Trophoblast cell (in vitro differentiated cells and primary cell): ENCODE measurements around the gene BOD1L1.

Experiments used
- DNase-seq, 2 donors: peaks; one replicate each; pipeline ENCODE4 v3.0.0-alpha.2; 2016
- H2AFZ ChIP-seq: 2 replicates; pipeline ENCODE4 v1.6.1; 2013; ENCODE audit warnings: low read length, moderate library complexity, mild to moderate bottlenecking; ENCODE audit not compliant: insufficient read depth, poor library complexity
- H2AK5ac ChIP-seq: 2 replicates; pipeline ENCODE4 v1.6.1; 2013; ENCODE audit warnings: mild to moderate bottlenecking, low read length
- H2BK120ac ChIP-seq: 2 replicates; pipeline ENCODE4 v1.6.1; 2013; ENCODE audit warnings: low read length, mild to moderate bottlenecking, moderate library complexity; ENCODE audit not compliant: insufficient read depth, poor library complexity
- H2BK12ac ChIP-seq: 2 replicates; pipeline ENCODE4 v1.6.1; 2013; ENCODE audit warnings: mild to moderate bottlenecking, low read length, moderate library complexity
- H2BK5ac ChIP-seq: 2 replicates; pipeline ENCODE4 v1.6.1; 2013; ENCODE audit warnings: low read length, low read depth, moderate library complexity, mild to moderate bottlenecking; ENCODE audit not compliant: poor library complexity
- H3K14ac ChIP-seq: 2 replicates; pipeline ENCODE4 v1.6.1; 2013; ENCODE audit warnings: mild to moderate bottlenecking, low read length
- H3K18ac ChIP-seq: 2 replicates; pipeline ENCODE4 v1.6.1; 2013; ENCODE audit warnings: mild to moderate bottlenecking, low read length
- H3K23ac ChIP-seq: 2 replicates; pipeline ENCODE4 v1.6.1; 2013; ENCODE audit warnings: low read length
- H3K27ac ChIP-seq: 2 replicates; pipeline ENCODE4 v1.5.1; 2013; ENCODE audit warnings: low read depth, mild to moderate bottlenecking, inconsistent platforms, low read length, moderate library complexity
- H3K27me3 ChIP-seq: 2 replicates; pipeline ENCODE4 v1.6.1; 2013; ENCODE audit warnings: inconsistent platforms, mild to moderate bottlenecking, low read length, moderate library complexity; ENCODE audit not compliant: insufficient read depth
- H3K36me3 ChIP-seq, 2 experiments: 1 replicate in 1 of 2; 2 replicates in 1 of 2; pipeline ENCODE4 v1.6.1; 2013; ENCODE audit warnings: low read length in 2 of 2, mild to moderate bottlenecking in 2 of 2, moderate library complexity in 1 of 2; ENCODE audit not compliant: insufficient read depth in 2 of 2, control insufficient read depth in 1 of 2
- H3K4ac ChIP-seq: 2 replicates; pipeline ENCODE4 v1.6.1; 2013; ENCODE audit warnings: low read depth, mild to moderate bottlenecking, low read length, moderate library complexity
- H3K4me1 ChIP-seq, 2 experiments: 1 replicate in 1 of 2; 2 replicates in 1 of 2; pipeline ENCODE4 v1.6.1; 2013; ENCODE audit warnings: low read length in 2 of 2, mild to moderate bottlenecking in 2 of 2, moderate library complexity in 1 of 2; ENCODE audit not compliant: insufficient read depth in 2 of 2, control insufficient read depth in 1 of 2
- H3K4me2 ChIP-seq: 2 replicates; pipeline ENCODE4 v1.6.1; 2013; ENCODE audit warnings: inconsistent platforms, mild to moderate bottlenecking, low read length, moderate library complexity
- H3K4me3 ChIP-seq: 2 replicates; pipeline ENCODE4 v1.5.1; 2013; ENCODE audit warnings: mild to moderate bottlenecking, low read depth, low read length, inconsistent platforms
- H3K79me1 ChIP-seq: one replicate; pipeline ENCODE4 v1.6.1; 2013; ENCODE audit warnings: low read length
- H3K79me2 ChIP-seq: 2 replicates; pipeline ENCODE4 v1.6.1; 2013; ENCODE audit warnings: low read length, mild to moderate bottlenecking; ENCODE audit not compliant: control insufficient read depth, insufficient read depth, poor library complexity
- H3K9ac ChIP-seq: 2 replicates; pipeline ENCODE4 v1.6.1; 2013; ENCODE audit warnings: mild to moderate bottlenecking, low read length
- H3K9me3 ChIP-seq: 2 replicates; pipeline ENCODE4 v1.6.1; 2013; ENCODE audit warnings: low read depth, mild to moderate bottlenecking, control low read depth, inconsistent platforms, low read length; ENCODE audit not compliant: insufficient read depth
- H4K12ac ChIP-seq: 2 replicates; pipeline ENCODE4 v1.6.1; 2013; ENCODE audit warnings: low read depth, mild to moderate bottlenecking, low read length, moderate library complexity
- H4K8ac ChIP-seq: 2 replicates; pipeline ENCODE4 v1.6.1; 2013; ENCODE audit warnings: low read depth, mild to moderate bottlenecking, low read length, moderate library complexity
- H4K91ac ChIP-seq: one replicate; pipeline ENCODE4 v1.6.1; 2013; ENCODE audit warnings: low read depth, mild to moderate bottlenecking, low read length, moderate library complexity
- WGBS: extraction: QIAGEN DNeasy Blood & Tissue Kit; methylation state at CpG from one replicate; pipeline ENCODE4 v1.1.7; 2013; ENCODE audit warnings: missing lambda C conversion rate; ENCODE audit not compliant: insufficient read length, insufficient coverage; ENCODE audit errors: extremely low coverage; 5-methylcytosine and 5-hydroxymethylcytosine counted together

The BOD1L1 gene

GRCh38 chr4:13641084-13641483 is 13.6 kb upstream of the BOD1L1 start:
- H2AK5ac ChIP-seq: no peak overlapping the region

GRCh38 chr4:13640149-13640940 is 12.8 kb upstream of the BOD1L1 start:
- Histone ChIP-seq H3K9me3 (no peaks in the 10 kb centered on the region), H2BK120ac (no peak overlapping the region), H2BK5ac (no peak overlapping the region), H3K4me2 (no peak overlapping the region), H2BK12ac (no peak overlapping the region), H4K12ac (no peak overlapping the region), H4K91ac (no peak overlapping the region), H3K36me3 (no peaks in the 10 kb centered on the region), H3K27ac (no peak overlapping the region), H3K79me2 (no peaks in the 10 kb centered on the region), H3K4ac (no peak overlapping the region), H3K4me1 (peaks cover 3 to 5% of the 10 kb centered on the region in 2 experiments), H3K14ac (no peak overlapping the region), H3K27me3 (no peaks in the 10 kb centered on the region), H4K8ac (no peak overlapping the region), H2AFZ (no peak overlapping the region), H3K4me3 (no peak overlapping the region), H3K23ac (no peak overlapping the region), H3K18ac (no peak overlapping the region), H3K9ac (no peak overlapping the region), H2AK5ac (no peak overlapping the region), H3K79me1 (no peaks in the 10 kb centered on the region)
- DNase-seq: no peak
- WGBS: no CpG with 5 or more reads among the region's 8 CpGs

More at GRCh38 chr4:13641084-13641483, 13.6 kb upstream of the BOD1L1 start:
- Histone ChIP-seq H3K79me2 (no peaks in the 10 kb centered on the region), H3K79me1 (no peaks in the 10 kb centered on the region), H2BK5ac (no peak overlapping the region), H3K9ac (no peak overlapping the region), H4K91ac (no peak overlapping the region), H3K4me1 (peaks cover 3 to 5% of the 10 kb centered on the region in 2 experiments), H3K27me3 (no peaks in the 10 kb centered on the region), H3K4me2 (no peak overlapping the region), H4K8ac (no peak overlapping the region), H3K36me3 (no peaks in the 10 kb centered on the region), H2AFZ (no peak overlapping the region), H3K23ac (no peak overlapping the region), H3K27ac (no peak overlapping the region), H2BK12ac (no peak overlapping the region), H3K4ac (no peak overlapping the region), H3K18ac (no peak overlapping the region), H2BK120ac (no peak overlapping the region), H3K14ac (no peak overlapping the region), H3K4me3 (no peak overlapping the region), H4K12ac (no peak overlapping the region), H3K9me3 (no peaks in the 10 kb centered on the region)
- WGBS: no CpG with 5 or more reads among the region's 6 CpGs
- no peak for DNase-seq

- H3K9me3 ChIP-seq: no peaks in the 10 kb centered on the region
- DNase-seq: no peak
- H3K27me3 ChIP-seq: no peaks in the 10 kb centered on the region
- no peak overlapping the region for H2AFZ ChIP-seq
- no peak overlapping the region for H3K27ac ChIP-seq
- H3K4me1 ChIP-seq: peaks cover 3% of the 10 kb centered on the region in 2 experiments
- H2BK120ac ChIP-seq: no peak overlapping the region
- no peaks in the 10 kb centered on the region for H3K79me2 ChIP-seq
- H3K4ac ChIP-seq: no peak overlapping the region
- H3K14ac ChIP-seq: no peak overlapping the region
- H2BK12ac ChIP-seq: no peak overlapping the region
- H4K12ac ChIP-seq: no peak overlapping the region
- H3K36me3 ChIP-seq: no peaks in the 10 kb centered on the region
- no peak overlapping the region for H3K4me3 ChIP-seq
- WGBS: no CpG with 5 or more reads among the region's 1 CpG
- no peak overlapping the region for H2AK5ac ChIP-seq
- no peak overlapping the region for H3K4me2 ChIP-seq
- H3K79me1 ChIP-seq: no peaks in the 10 kb centered on the region
- H4K91ac ChIP-seq: no peak overlapping the region
- no peak overlapping the region for H3K23ac ChIP-seq
- H4K8ac ChIP-seq: no peak overlapping the region
- H2BK5ac ChIP-seq: no peak overlapping the region
- no peak overlapping the region for H3K9ac ChIP-seq
- no peak overlapping the region for H3K18ac ChIP-seq
Measured at GRCh38 chr4:13635286-13635799, 7.8 kb upstream of the BOD1L1 start.

- no peak overlapping the region for H2AFZ ChIP-seq
- no peak overlapping the region for H2AK5ac ChIP-seq
- no peaks in the 10 kb centered on the region for H3K79me1 ChIP-seq
- no peak overlapping the region for H3K4me3 ChIP-seq
- no peak overlapping the region for H2BK5ac ChIP-seq
- H3K4me2 ChIP-seq: no peak overlapping the region
- no peaks in the 10 kb centered on the region for H3K4me1 ChIP-seq
- H3K79me2 ChIP-seq: no peaks in the 10 kb centered on the region
- no peaks in the 10 kb centered on the region for H3K9me3 ChIP-seq
- H2BK12ac ChIP-seq: no peak overlapping the region
- H3K14ac ChIP-seq: no peak overlapping the region
- no peak overlapping the region for H3K4ac ChIP-seq
- no peak overlapping the region for H4K12ac ChIP-seq
- H3K18ac ChIP-seq: no peak overlapping the region
- H3K23ac ChIP-seq: no peak overlapping the region
- no peaks in the 10 kb centered on the region for H3K27me3 ChIP-seq
- DNase-seq: no peak
- H3K9ac ChIP-seq: no peak overlapping the region
- H4K91ac ChIP-seq: no peak overlapping the region
- H4K8ac ChIP-seq: no peak overlapping the region
- H3K36me3 ChIP-seq: no peaks in the 10 kb centered on the region
- H2BK120ac ChIP-seq: no peak overlapping the region
- no CpG with 5 or more reads among the region's 1 CpG for WGBS
- H3K27ac ChIP-seq: no peak overlapping the region
Measured at GRCh38 chr4:13633671-13634070, 6.1 kb upstream of the BOD1L1 start.
